GM12874 (cell line): Measurements from ENCODE around the gene MMP25.

Experiments
- TF ChIP-seq, protein P1 (sequence below): IDR thresholded peaks from 2 replicates; pipeline ENCODE4 v1.5.1; 2011; ENCODE audit warnings: low read depth, mild to moderate bottlenecking, control low read depth, low read length, moderate library complexity; ENCODE audit not compliant: insufficient read depth

Gene MMP25

GRCh38 chr16:3036726-3037315 lies 9.5 kb upstream of the MMP25 start, which contains the start of gene BICDL2:
TSS of gene BICDL2 (minus strand) at chr16:3036944. CDS start at chr16:3035496, 1,448 bp downstream.
- TF ChIP-seq, protein P1, sequence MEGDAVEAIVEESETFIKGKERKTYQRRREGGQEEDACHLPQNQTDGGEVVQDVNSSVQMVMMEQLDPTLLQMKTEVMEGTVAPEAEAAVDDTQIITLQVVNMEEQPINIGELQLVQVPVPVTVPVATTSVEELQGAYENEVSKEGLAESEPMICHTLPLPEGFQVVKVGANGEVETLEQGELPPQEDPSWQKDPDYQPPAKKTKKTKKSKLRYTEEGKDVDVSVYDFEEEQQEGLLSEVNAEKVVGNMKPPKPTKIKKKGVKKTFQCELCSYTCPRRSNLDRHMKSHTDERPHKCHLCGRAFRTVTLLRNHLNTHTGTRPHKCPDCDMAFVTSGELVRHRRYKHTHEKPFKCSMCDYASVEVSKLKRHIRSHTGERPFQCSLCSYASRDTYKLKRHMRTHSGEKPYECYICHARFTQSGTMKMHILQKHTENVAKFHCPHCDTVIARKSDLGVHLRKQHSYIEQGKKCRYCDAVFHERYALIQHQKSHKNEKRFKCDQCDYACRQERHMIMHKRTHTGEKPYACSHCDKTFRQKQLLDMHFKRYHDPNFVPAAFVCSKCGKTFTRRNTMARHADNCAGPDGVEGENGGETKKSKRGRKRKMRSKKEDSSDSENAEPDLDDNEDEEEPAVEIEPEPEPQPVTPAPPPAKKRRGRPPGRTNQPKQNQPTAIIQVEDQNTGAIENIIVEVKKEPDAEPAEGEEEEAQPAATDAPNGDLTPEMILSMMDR, result no peak

GRCh38 chr16:3038256-3038655 lies 8.1 kb upstream of the MMP25 start:
- TF ChIP-seq, protein P1, result no peak

DNA sequence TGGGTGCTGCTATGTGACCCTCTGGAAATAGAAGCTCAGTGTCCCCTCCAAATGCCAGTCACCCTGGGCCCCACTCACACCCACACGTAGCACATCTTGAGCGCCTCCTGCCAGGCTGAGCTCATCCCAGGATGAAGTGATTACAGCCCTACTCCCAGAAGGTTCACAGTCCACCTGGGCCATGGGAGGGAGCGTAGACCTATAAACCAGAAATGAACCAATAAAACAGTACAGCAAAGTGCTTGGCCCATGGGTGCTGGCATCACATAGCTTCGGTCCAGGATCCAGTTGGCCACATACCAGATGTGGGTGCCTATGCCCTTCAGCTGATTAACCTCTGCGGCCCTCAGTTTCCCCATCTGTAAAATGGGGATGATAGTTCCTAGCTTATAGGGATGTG lies 7.5 kb upstream of the MMP25 start:
- TF ChIP-seq, protein P1, result no peak

DNA sequence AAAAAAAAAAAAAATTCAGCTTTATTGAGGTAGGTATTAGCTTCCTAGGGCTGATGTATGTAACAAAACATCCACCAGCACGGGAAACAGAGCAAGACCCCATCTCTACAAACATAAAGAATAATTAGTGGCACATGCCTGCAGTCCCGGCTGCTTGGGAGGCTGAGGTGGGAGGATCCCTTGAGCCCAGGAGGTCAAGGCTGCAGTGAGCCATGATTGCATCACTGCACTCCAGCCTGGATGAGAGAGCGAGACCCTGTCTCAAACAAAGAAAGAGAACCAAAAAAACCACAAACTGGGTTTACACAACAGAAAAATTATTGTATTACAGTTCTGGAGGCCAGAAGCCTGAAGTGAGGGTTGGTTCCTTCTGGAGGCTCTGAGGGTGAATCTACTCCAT lies 4.0 kb upstream of the MMP25 start:
- TF ChIP-seq, protein P1, result no peak

GRCh38 chr16:3044708-3045107 lies 1.7 kb upstream of the MMP25 start:
- TF ChIP-seq, protein P1, result no peak

- TF ChIP-seq, protein P1, result no peak
These were observed 453 bp downstream of the MMP25 start for GRCh38 chr16:3046641-3047386.

DNA sequence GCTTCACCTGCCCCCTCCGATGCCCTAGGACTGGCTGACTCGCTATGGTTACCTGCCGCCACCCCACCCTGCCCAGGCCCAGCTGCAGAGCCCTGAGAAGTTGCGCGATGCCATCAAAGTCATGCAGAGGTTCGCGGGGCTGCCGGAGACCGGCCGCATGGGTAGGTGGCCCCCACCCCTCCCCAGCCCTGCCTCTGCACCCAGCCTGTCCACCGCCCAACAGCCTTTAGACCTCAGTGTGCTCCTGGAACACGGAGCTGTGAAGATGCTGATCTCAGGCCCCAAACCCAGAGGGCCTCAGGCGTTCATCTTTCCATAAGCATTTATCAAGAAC lies 993 bp downstream of the MMP25 start:
- TF ChIP-seq, protein P1, result no peak
